NCI-H2107 treated with DMSO at 0.1 percent for 48 hours (cell line): ENCODE measurements around the gene DYRK3.

ENCODE experiments used
- DNase-seq: peaks from one replicate; lab custom pipeline; 2025; ENCODE audit not compliant: unreplicated experiment; lab: John Stamatoyannopoulos, UW

Gene DYRK3

DNA sequence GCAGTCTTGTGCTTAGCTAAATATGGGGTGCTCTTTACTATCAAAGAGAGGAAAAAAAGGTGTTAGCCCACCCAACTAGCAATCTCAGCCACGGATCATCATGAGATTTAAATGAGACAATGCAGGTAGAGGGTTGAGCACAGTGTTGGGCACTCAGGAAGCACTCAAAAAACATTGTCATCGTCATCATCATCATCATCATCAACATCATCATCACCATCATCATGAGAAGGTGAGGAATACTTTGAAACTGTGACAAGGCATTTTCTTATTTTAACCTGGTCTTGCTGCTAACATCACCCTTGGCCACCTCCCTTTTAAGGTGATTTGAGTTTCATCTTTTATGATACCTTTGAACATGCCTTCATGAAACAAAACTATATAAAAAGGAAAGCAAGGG lies 46.0 kb downstream of the DYRK3 start:
- DNase-seq: no peak

DNA sequence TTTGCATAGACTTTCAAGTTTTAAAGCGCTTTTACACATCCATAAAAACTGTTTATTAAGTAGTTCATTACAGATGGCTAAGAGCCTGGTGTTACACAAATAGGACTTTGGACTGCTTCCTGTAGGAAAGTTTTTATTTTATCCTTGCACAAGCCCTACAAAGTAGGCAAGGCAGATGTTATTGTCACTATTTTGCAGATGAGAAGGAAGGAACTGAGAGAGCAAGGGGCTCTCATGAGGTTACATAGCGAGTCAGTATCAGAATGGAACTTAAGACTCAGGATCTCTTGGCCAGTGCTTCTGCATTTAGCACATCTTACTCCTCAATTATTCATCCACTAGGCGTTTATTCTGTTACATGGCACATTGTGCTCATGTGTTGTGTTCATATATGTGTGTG lies 46.8 kb downstream of the DYRK3 start:
- DNase-seq: no peak

DNA sequence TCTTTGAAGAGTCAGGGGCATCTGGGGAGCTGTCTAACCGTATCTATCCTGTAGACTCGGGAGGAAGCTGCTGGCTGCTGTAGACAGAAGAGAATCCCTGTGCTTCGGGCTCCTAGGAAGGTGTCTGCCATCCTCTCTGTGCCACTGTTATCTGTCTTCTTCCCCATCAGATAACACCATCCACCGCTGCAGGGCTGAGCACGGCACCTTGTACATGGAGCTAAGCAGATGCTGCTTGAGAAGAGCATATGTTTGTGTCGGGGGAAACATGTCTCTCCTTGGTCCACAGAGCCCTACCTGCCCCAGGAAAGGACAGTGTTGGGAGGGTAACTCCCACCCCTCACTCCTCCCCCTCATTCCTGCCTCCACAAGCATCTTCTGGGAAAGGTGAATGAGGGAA lies 48.0 kb downstream of the DYRK3 start:
- no peak for DNase-seq

DNA sequence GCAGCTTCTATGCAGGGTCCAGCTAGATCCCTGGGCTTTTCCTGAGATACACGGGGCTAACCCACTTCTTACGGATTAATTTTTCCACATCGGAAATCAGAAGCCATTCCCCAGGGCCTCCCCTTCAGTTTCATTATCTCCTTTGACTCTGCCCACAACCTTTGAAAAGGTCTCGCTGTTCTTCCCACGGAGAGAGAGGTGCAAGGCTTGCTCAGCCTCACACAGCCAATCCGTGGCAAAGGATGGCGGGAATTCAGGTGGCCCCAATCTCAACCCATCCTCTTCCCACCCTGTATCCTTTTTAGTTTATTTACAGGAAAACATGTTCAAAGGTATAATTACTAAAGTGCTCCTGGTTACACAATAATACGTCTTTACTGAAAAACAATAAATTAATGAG lies 48.7 kb downstream of the DYRK3 start:
- DNase-seq: no peak

DNA sequence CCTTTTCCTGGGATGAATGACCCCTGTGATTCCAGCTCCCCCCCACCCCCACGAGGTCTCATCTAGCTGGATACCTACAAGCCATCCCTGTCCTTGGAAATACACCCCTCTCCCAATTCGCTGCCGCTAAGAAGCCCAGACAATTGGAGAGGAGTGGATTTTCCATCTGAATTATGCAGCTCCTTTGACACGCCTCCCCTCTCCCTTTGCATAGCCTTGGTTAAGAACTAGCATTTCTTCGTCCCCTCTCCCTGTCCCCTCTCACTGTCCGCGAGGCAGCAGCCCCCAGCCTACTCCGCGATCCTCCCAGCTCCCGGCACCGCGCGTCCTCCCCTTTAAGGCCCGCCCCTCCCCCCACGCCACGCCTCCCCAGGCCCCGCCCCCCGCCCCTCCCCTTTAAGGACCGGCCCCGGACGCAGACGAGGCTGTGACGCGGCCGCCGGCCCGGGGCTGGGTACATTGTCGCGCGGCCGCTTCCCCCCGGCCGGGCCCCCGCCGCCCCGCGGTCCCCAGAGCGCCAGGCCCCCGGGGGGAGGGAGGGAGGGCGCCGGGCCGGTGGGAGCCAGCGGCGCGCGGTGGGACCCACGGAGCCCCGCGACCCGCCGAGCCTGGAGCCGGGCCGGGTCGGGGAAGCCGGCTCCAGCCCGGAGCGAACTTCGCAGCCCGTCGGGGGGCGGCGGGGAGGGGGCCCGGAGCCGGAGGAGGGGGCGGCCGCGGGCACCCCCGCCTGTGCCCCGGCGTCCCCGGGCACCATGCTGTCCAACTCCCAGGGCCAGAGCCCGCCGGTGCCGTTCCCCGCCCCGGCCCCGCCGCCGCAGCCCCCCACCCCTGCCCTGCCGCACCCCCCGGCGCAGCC lies 49.4 kb downstream of the DYRK3 start, which contains the start of gene MAPKAPK2:
Gene MAPKAPK2, plus strand, starts transcription at position 428 of the 856 bp plus-strand sequence. Its CDS starts 325 bp downstream, at position 753.
- no peak for DNase-seq

DNA sequence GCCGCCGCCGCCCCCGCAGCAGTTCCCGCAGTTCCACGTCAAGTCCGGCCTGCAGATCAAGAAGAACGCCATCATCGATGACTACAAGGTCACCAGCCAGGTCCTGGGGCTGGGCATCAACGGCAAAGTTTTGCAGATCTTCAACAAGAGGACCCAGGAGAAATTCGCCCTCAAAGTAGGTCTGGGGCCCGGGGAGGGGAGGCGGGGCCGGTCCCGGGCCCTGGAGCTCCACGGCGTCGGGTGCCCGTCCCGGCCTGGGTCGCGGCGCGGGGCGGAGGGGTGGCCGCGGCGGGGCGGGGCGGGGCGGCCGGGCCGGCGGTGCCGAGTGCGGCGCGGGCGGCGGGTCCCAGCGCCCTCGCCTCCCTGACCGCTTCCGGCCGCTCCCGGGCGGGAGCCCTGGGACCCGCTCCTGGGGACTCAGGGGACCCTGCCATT lies 50.0 kb downstream of the DYRK3 start:
- DNase-seq: no peak

DNA sequence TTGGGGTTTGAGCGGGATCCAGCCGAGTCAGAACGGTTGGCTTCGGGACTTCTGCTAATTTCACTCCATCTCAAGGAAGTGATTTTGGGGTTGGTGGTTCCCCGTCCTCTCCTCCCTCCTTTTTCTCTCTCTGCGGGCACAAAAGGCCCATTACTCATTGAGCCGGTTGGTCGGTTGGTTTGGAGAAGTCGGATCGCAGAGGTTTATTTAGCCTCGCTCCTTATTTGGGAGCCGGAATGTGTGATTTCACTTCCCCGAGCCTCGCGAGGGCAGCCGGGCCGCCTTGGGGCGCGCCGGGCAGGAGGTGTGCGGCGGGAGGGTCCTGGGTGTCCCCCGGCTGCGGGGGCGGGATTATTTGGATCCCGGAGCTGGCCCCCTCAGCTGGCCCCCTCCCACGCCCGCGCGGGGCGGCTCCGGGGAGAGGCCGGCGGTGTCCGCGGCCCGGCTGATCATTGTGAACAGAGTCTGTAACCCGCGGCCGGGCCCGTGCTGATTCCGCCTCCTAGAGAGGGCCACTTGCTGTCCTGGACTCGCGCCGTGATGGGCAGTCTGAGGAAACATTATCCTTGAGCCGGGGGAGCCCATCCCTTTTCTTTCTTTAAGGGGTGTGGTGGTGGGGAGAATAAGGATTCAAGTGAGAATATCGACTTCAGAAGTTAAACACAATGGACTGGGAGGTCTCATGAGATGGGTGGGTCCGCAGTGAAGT lies 50.6 kb downstream of the DYRK3 start:
- no peak for DNase-seq

DNA sequence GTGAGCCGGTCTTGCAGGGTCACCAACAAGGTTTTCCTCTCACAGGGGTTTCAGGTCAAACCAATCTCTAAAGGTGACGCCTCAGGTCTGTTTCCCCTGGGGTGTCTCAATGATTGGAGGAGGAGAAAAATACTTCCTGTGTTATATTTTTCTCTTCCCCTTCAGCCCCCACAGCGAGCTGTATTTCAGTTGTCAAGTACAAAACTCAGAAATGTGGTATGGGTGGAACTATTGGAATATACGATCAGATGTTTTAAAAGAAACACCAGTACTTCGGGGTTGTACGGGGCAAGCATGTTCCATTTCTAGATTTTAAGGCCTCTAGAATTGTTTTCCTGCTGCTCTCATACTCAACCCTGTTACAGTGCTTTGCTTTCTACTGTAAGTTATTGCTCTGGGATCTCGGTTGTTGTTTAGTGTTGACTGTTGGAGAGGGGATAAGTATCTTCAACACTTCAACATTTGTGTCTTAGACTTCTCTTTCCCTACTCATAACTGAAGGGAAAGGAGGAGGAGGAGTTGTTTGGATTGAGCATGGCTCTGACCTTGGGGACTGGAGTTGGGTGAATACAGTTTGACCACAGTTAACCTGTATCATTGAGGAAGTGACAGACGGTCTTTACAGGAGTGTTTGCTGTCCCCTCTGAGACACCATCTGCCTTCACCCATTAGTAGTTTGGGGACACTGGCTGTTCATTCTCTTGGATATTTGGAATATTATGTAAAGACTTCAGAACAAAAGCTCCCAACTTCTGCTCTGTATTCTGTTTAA lies 51.3 kb downstream of the DYRK3 start:
- no peak for DNase-seq

DNA sequence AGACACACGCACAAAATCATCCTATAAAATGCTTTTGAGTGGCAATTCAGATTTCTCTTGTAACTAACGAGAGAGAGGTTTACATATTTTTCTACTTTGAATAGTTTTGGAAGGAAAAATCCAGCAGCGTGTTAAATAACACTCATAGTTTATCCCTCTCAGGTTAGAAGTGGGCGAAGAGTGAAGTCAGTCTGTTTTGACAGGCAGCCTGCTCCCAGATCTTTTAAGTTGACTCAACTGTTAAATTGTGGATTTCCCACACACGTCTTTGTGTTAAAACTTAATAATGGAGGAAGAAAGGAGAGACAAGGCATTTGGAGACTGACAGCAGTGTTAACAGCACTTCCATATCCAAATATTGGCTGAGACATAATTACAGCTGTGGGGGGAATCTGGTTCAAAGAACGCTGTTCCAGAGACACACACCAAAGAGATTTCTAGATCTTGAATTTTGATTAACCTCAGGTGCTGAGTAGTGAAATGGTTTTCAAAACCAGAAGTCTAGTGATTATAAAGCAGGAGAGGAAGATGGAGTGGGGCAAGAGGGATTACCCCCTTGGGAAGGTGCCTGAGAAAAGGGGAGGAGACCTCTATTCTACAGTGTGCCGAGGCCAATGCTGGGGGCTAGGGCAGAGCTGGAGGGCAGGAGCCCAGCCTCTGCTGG lies 52.0 kb downstream of the DYRK3 start:
- no peak for DNase-seq

DNA sequence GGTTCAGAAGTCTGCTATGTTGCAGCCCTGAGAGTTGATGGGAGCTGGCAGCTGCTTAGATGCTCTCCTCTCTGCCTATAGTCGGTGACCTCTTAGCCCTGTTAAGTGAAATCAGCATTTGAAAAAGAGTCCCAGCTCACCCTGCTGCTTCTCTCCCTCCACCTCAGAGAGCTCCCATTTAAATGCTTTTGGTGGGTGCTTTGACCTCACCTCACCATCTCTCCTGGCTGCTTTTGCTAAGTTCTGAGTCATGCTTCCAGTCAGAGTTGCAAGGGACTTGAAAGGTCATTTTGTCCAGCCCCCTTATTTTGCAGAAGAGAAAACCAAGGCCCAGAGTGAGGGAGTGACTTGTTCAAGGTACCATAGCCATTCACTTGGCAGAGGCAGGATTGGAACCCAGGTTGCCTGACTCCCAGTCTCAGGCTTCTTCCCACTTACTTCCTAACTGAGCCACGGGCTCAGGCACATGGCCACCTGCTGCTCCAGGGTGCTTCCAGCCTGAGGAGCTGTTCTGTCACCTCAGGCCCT lies 52.6 kb downstream of the DYRK3 start:
- DNase-seq: no peak

DNA sequence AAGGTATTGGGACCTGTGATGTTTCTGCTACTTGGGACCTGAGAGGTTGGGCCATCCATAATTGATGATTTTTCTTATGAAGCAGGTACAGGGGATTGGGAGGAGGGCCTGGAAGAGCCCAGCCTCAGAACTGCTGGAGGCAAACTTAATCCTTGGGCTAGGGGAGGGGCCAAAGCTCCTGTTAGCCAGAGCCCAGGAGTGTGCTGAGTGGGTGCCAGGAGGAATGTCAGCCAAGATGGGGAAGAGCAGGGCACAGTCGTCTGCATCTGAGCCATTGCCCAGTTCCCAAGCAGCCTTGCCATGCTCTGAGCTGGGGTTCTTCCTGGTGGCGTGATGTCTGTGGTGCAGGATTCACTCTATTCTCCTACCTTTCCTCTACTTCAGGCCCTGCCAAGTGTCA lies 55.2 kb downstream of the DYRK3 start:
- no peak for DNase-seq

DNA sequence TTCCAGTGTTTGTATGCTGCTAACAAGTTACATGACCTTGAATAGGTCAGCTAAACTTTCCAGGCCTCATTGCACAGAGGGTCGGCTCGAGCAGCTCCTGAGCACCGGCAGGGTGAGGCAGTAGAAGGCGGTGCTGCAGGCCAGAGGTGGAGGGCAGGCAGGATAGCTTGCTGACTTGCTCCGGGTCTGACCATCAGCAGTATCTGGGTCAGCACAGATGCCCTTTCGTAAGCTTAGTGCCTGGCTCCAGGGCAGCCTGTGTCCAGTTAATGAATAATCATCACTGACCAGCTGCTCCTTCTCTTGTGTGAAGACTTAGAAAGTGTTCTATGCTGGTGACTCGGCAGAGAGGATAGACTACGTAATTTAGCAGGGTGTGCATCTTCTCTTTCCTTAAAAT lies 56.3 kb downstream of the DYRK3 start:
- no peak for DNase-seq

DNA sequence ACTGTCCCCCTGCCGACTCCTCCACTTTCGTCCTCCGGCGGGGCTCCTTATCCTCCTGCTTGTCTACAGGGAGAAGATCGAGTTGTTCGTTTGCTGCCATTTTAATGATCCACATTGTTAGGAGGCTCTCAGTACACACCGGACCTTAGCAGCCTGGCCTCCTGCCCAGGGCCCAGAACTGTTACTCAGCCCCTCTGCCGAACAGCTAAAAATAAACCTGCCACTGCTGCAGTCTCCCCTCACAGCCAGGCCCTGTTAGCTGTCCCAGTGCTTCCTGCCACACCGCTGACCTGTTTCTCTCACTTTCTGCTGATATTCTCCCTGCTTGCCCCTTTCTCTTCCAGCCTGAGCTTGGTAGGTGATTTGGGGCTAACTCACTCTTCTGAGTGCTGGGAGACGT lies 57.7 kb downstream of the DYRK3 start:
- DNase-seq: no peak

DNA sequence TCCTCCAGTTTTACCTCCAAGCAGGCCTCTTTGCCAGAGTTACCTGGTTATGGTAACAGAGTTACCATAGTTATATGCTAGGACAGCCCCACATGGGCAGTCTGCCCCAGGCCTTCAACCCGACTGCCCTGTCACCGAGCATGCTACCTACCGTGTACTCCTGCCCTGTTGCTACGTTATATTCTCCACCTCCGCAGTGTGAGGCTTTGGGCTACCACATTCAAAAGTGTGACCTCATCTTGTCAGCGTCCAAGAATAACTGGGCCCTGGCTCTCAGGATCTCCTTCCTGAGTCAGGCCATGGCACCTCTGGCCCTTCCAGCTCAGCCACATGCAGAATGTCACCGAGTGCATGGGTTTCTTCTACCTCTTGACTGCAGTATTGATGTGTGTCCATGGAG lies 58.3 kb downstream of the DYRK3 start:
- DNase-seq: no peak

DNA sequence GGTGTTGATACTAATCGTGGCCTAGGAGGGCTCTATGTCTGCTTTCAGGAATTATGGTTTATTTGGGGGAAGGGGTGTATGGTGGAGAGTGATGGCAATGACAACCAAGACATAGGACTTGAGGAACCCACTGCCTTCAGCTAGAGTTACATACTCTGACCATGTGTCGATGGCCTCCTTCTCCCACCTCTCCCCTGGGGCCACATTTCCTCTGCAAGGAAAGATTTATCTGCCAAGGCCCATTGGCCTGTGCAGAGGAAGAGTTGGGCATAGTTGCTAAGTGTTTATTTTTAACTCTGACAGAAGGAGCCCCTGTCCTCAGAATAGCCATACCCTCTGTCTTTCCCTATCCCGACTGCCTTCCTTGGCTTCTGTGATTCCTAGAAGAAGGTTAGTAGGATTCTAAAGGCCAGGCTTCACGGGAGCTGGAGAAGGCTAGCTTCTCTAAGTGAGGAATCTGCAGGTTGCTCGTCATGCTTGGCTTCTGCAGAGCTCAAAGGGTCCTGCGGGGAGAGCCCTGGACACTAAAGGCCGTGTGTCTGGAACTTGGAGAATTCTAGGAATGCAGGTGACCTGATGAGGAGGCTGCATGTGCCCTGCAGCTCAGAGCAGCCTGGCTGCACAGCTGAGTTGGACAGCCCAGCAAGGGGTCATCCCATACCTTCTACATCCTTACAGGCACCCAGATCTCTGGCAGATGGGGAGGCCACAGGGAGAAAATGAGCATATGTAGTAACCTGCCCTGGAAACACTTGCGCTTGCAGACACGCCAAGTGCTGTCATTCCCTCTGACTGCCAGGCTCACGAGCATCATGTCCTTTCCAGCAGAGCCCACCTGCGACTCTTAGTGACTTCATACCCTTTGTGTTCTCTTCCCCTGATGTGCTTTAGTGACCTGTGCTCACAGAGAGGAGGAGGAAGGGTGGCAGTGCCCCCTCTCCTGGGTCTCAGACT lies 59.1 kb downstream of the DYRK3 start:
- DNase-seq: no peak

DNA sequence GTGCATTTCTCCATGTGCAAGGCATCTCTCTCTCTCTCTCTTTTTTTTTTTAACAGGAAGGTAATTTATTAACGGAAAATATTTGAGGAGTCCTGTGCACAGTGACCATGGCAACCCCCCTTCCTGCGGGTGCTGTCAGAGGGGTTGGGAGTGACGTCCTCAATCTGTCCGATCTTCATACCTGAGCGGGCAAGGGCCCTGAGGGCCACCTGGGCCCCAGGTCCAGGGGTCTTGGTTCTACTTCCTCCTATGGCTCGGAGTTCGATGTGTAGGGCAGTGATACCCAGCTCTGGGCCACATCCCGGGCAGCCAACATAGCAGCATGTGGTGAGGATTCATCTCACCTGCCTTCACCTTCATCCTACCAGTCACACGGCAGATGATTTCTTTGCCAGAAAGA lies 60.4 kb downstream of the DYRK3 start:
- DNase-seq: no peak

DNA sequence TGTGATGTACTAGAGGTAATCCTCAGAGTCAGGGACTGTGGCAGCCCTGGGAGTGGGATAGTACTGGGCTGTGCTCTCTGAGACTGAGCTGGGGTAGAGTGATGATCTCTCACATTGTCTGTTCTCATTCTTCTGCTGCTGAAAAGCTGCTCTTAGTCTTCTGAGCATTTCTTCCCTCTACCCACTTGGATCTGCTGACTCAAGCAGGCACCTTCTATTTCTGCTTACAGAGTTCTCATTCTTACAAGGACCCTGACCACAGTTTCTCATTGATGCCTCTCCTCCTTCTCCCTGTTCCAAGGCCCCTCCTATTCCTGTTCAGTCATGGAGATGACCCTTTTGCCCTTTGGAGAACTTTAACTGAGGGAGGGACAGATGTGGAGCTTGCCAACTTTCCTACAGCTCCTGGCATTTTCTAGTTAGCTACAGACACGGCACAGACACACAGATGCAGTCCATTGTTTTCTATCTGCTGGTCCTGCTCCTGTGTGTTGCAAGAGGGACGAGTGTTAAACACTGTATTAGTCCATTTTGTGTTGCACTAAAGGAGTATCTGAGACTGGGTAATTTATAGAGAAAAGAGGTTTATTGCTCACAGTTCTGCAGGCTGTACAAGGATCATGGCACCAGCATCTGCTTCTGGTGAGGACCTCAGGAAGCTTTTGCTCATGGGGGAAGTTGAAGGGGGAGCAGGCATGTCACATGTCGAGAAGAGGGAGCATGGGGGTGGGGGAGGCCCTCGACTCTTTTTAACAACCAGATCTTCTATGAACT lies 61.7 kb downstream of the DYRK3 start:
- no peak for DNase-seq

DNA sequence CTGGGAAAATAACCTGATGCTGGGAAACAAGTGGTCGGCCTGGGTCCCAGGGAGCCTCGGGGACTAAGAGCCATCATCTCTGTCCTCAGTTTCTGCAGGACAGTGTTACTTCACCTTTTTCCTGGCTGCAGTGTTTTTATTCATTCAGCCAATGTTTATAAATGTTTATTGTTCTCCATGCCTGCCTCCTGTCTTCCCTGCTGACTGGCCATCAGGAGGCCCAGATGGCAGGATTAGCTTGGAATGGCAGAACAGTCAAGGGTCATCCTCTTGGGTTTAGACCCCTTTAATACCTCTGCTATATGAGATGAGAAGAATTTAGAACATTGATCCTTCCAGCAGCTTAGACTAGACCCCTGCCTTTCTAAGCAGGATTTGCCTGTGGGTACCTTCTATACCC lies 62.7 kb downstream of the DYRK3 start:
- DNase-seq: no peak
